CD14-positive monocyte (primary cell): ENCODE results near the gene HMHB1. TPM values are rescaled to one million over a fixed set of nuclear protein-coding genes. Genes with fewer than 3 reads are reported as not detected.

Source experiments
- DNase-seq, 3 donors: peaks; one replicate each; pipeline ENCODE4 v3.0.0-alpha.2; 2011 to 2022
- H2AFZ ChIP-seq: 2 replicates; pipeline ENCODE4 v1.6.0; 2012; ENCODE audit warnings: mild to moderate bottlenecking, low read depth, low read length, inconsistent platforms; ENCODE audit not compliant: insufficient read depth, poor library complexity, severe bottlenecking
- H3K27ac ChIP-seq, 2 donors: 1 replicate in 1 of 2; 2 replicates in 1 of 2; pipeline ENCODE4 v1.5.1; 2012 to 2013; ENCODE audit warnings: low read length in 2 of 2, control low read depth in 1 of 2, inconsistent platforms in 1 of 2, low read depth in 1 of 2, mild to moderate bottlenecking in 1 of 2
- H3K27me3 ChIP-seq, 2 donors: one replicate each; pipeline versions ENCODE4 v1.6.0 to v1.6.1; 2011 to 2013; ENCODE audit warnings: low read length in 2 of 2; ENCODE audit not compliant: control insufficient read depth in 2 of 2, insufficient read depth in 2 of 2
- H3K36me3 ChIP-seq, 2 donors: replicated peaks in 1 of 2; 1 replicate in 1 of 2; 2 replicates in 1 of 2; pipeline versions ENCODE4 v1.5.1 to v1.6.1; 2012 to 2013; ENCODE audit warnings: low read length in 2 of 2, control low read depth in 1 of 2, inconsistent platforms in 1 of 2, mild to moderate bottlenecking in 1 of 2; ENCODE audit not compliant: insufficient read depth in 2 of 2, control insufficient read depth in 1 of 2
- H3K4me1 ChIP-seq, 2 donors: 1 replicate in 1 of 2; 2 replicates in 1 of 2; pipeline versions ENCODE4 v1.5.1 to v1.6.1; 2012 to 2013; ENCODE audit warnings: low read length in 2 of 2, control low read depth in 1 of 2, inconsistent platforms in 1 of 2, mild to moderate bottlenecking in 1 of 2, moderate library complexity in 1 of 2; ENCODE audit not compliant: insufficient read depth in 2 of 2, control insufficient read depth in 1 of 2
- H3K4me2 ChIP-seq: replicated peaks from 2 replicates; pipeline ENCODE3; 2012; ENCODE audit warnings: low read length, moderate library complexity, mild to moderate bottlenecking; ENCODE audit not compliant: poor library complexity, severe bottlenecking; ENCODE audit errors: extremely low read depth
- H3K4me3 ChIP-seq, 3 experiments: fragments of 200-600 bp in 1 of 3; sonication (generic) in 1 of 3; replicated peaks in 1 of 3; 1 replicate in 2 of 3; 2 replicates in 1 of 3; pipeline ENCODE4 v1.5.1; 2011 to 2013; ENCODE audit warnings: low read length in 3 of 3, mild to moderate bottlenecking in 3 of 3, control low read depth in 2 of 3, low read depth in 2 of 3, inconsistent platforms in 1 of 3, moderate library complexity in 1 of 3
- H3K79me2 ChIP-seq: 2 replicates; pipeline ENCODE4 v1.6.0; 2012; ENCODE audit warnings: mild to moderate bottlenecking, control low read depth, inconsistent platforms, low read length, moderate library complexity; ENCODE audit not compliant: insufficient read depth
- H3K9ac ChIP-seq: 2 replicates; pipeline ENCODE4 v1.6.0; 2017; ENCODE audit warnings: low read length, mild to moderate bottlenecking; ENCODE audit not compliant: insufficient read depth, poor library complexity, severe bottlenecking
- H3K9me3 ChIP-seq, 2 donors: replicated peaks in 1 of 2; 1 replicate in 1 of 2; 2 replicates in 1 of 2; pipeline versions ENCODE4 v1.5.1 to v1.6.1; 2012 to 2013; ENCODE audit warnings: low read length in 2 of 2, control low read depth in 1 of 2; ENCODE audit not compliant: control insufficient read depth in 1 of 2, insufficient read depth in 1 of 2
- H4K20me1 ChIP-seq: 2 replicates; pipeline ENCODE4 v1.6.0; 2012; ENCODE audit warnings: mild to moderate bottlenecking, low read length, control low read depth, moderate library complexity; ENCODE audit not compliant: insufficient read depth
- H3K27ac Mint-ChIP-seq, 7 donors: one replicate each; pipeline ENCODE4 v1.8.0; 2020; ENCODE audit warnings: mild to moderate bottlenecking in 7 of 7, mixed read lengths in 7 of 7, moderate library complexity in 6 of 7, inconsistent platforms in 2 of 7
- H3K27me3 Mint-ChIP-seq, 3 donors: one replicate each; pipeline ENCODE4 v1.8.0; 2021 to 2022; ENCODE audit warnings: low read depth in 3 of 3, mild to moderate bottlenecking in 3 of 3, mixed read lengths in 3 of 3, moderate library complexity in 3 of 3, inconsistent platforms in 1 of 3
- H3K36me3 Mint-ChIP-seq, 2 donors: one replicate each; pipeline ENCODE4 v1.8.0; 2020; ENCODE audit warnings: mixed read lengths in 2 of 2, inconsistent platforms in 1 of 2, mild to moderate bottlenecking in 1 of 2
- H3K4me1 Mint-ChIP-seq: one replicate; pipeline ENCODE4 v1.8.0; 2020; ENCODE audit warnings: mild to moderate bottlenecking, mixed read lengths
- H3K4me3 Mint-ChIP-seq, 2 donors: one replicate each; pipeline ENCODE4 v1.8.0; 2020; ENCODE audit warnings: mild to moderate bottlenecking in 2 of 2, mixed read lengths in 2 of 2, moderate library complexity in 1 of 2
- H3K9me3 Mint-ChIP-seq, 7 donors: one replicate each; pipeline ENCODE4 v1.8.0; 2020 to 2022; ENCODE audit warnings: mixed read lengths in 7 of 7, mild to moderate bottlenecking in 6 of 7, moderate library complexity in 6 of 7, inconsistent platforms in 2 of 7
- CTCF ChIP-seq: fragments of 200-600 bp; IDR thresholded peaks from one replicate; pipeline ENCODE4 v1.8.0; 2022; ENCODE audit warnings: antibody characterized with exemption, mild to moderate bottlenecking
- WGBS: methylation state at CpG from one replicate; pipeline ENCODE4 v1.1.5; 2013; ENCODE audit warnings: missing lambda C conversion rate; ENCODE audit not compliant: insufficient coverage; 5-methylcytosine and 5-hydroxymethylcytosine counted together
- intact Hi-C, 2 donors: fragments of 100-400 bp; cut with micrococcal nuclease; formaldehyde crosslinking; loops; one replicate each; pipeline versions ENCODE4 v1.15.0 to v1.15.1; 2023
- polyA plus RNA-seq, 3 donors: library from polyadenylated mRNA; depleted of rRNA in 1 of 3; unstranded in 2 of 3; stranded (reverse) in 1 of 3; fragments of 300-500 nt in 2 of 3; fragments of >200 nt in 1 of 3; fragmentation: Illumina TruSeq in 2 of 3; gene quantifications; 1 replicate in 2 of 3; 2 replicates in 1 of 3; pipeline ENCODE4 v1.2.3, GENCODE V29; 2012 to 2021

HMHB1 gene
- polyA plus RNA-seq, 3 donors, result not detected

- WGBS, result 100% methylated on average over 3 of the region's 3 CpGs
- Histone ChIP-seq H3K27me3 (no peaks in the 10 kb centered on the region), H3K36me3 (no peaks in the 10 kb centered on the region), H4K20me1 (no peaks in the 10 kb centered on the region), H3K4me2 (no peak overlapping the region), H3K4me1 (no peaks in the 10 kb centered on the region), H3K79me2 (no peaks in the 10 kb centered on the region), H3K9ac (no peak overlapping the region), H2AFZ (no peak overlapping the region), H3K4me3 (no peak overlapping the region), H3K27ac (no peak overlapping the region), H3K9me3 (no peaks in the 10 kb centered on the region)
- TF ChIP-seq CTCF, result no peak
- Mint-ChIP-seq H3K27me3 (peaks cover 0 to 2% (median 2%) of the 10 kb centered on the region in 3 donors), H3K36me3 (no peaks in the 10 kb centered on the region), H3K4me3 (no peak overlapping the region), H3K4me1 (no peaks in the 10 kb centered on the region), H3K27ac (no peak overlapping the region), H3K9me3 (peaks cover 0 to 6% (median 1%) of the 10 kb centered on the region in 7 donors)
- DNase-seq, result no peak
- intact Hi-C loops, result no loop called here
Observed at GRCh38 chr5:143767162-143767561, 44.8 kb upstream of the HMHB1 start.

- DNase-seq, result no peak
- peaks cover 0 to 3% (median 0%) of the 10 kb centered on the region in 3 donors for H3K27me3 Mint-ChIP-seq
- Histone ChIP-seq H3K4me2 (no peak overlapping the region), H3K36me3 (no peaks in the 10 kb centered on the region), H3K27ac (no peak overlapping the region), H3K27me3 (no peaks in the 10 kb centered on the region), H2AFZ (no peak overlapping the region), H3K4me3 (no peak overlapping the region), H4K20me1 (no peaks in the 10 kb centered on the region), H3K9me3 (no peaks in the 10 kb centered on the region), H3K4me1 (no peaks in the 10 kb centered on the region), H3K9ac (no peak overlapping the region), H3K79me2 (no peaks in the 10 kb centered on the region)
- TF ChIP-seq CTCF, result no peak
- no peaks in the 10 kb centered on the region for H3K36me3 Mint-ChIP-seq
- 100% methylated on average over 2 of the region's 5 CpGs for WGBS
- H3K27ac Mint-ChIP-seq, result no peak overlapping the region
- H3K9me3 Mint-ChIP-seq, result no peaks in the 10 kb centered on the region
- no peaks in the 10 kb centered on the region for H3K4me1 Mint-ChIP-seq
- intact Hi-C loops, result no loop called here
- no peak overlapping the region for H3K4me3 Mint-ChIP-seq
Observed at GRCh38 chr5:143769026-143769786, 42.8 kb upstream of the HMHB1 start.
